PC-3 (cell line): ENCODE data around the gene CXCR6. TPM values are rescaled to one million over a fixed set of nuclear protein-coding genes. Genes with fewer than 3 reads are reported as not detected.

Source experiments
- ATAC-seq: fragments of 200-7000 bp; cut with Tn5 transposase; 2 replicates; pipeline ENCODE4 v1.9.1; 2020; ENCODE audit warnings: mild to moderate bottlenecking, moderate library complexity
- BruUV-seq: library from RNA; stranded (reverse); fragments of 400-500 nt; replicated peaks from 2 replicates; lab custom pipeline; 2021; lab: Mats Ljungman, UMichigan
- CTCF ChIA-PET: fragments of 300-600 bp; sonication (Branson Sonifier 250); formaldehyde crosslinking; loops from one replicate; lab custom pipeline; 2022; ENCODE audit warnings: antibody characterized with exemption; lab: Charles Lee
- POLR2A ChIA-PET: fragments of 300-600 bp; sonication (Branson Sonifier 250); formaldehyde crosslinking; loops from one replicate; lab custom pipeline; 2022; ENCODE audit warnings: antibody characterized with exemption; ENCODE audit not compliant: unreplicated experiment; lab: Charles Lee
- DNase-seq: peaks from one replicate; pipeline ENCODE4 v3.0.0-alpha.2; 2015
- H2AFZ ChIP-seq: fragments of 300-600 bp; sonication (generic); 2 replicates; pipeline ENCODE4 v1.6.0; 2016; ENCODE audit warnings: antibody characterized with exemption, low read length
- H3F3A ChIP-seq: fragments of 300-600 bp; sonication (generic); one replicate; pipeline ENCODE4 v1.6.0; 2017; ENCODE audit warnings: antibody characterized with exemption, low read length, control low read depth, mild to moderate bottlenecking; ENCODE audit not compliant: unreplicated experiment
- H3K27ac ChIP-seq: fragments of 300-600 bp; sonication (generic); 2 replicates; pipeline ENCODE4 v1.5.1; 2016; ENCODE audit warnings: mild to moderate bottlenecking, low read length
- H3K27me3 ChIP-seq: fragments of 300-600 bp; sonication (generic); 2 replicates; pipeline ENCODE4 v1.6.1; 2016; ENCODE audit warnings: low read length, mixed read lengths
- H3K36me3 ChIP-seq: fragments of 300-600 bp; sonication (generic); 2 replicates; pipeline ENCODE4 v1.6.1; 2016; ENCODE audit warnings: low read depth, mixed run types, low read length, mixed read lengths
- H3K4me1 ChIP-seq: fragments of 300-600 bp; sonication (generic); 2 replicates; pipeline ENCODE4 v1.5.1; 2016; ENCODE audit warnings: low read length; ENCODE audit not compliant: insufficient read depth
- H3K4me2 ChIP-seq: fragments of 300-600 bp; sonication (generic); 2 replicates; pipeline ENCODE4 v1.6.0; 2016; ENCODE audit warnings: low read length
- H3K4me3 ChIP-seq: fragments of 300-600 bp; sonication (generic); 2 replicates; pipeline ENCODE4 v1.5.1; 2016; ENCODE audit warnings: mild to moderate bottlenecking, low read length, mixed read lengths
- H3K79me2 ChIP-seq: fragments of 300-600 bp; sonication (generic); 2 replicates; pipeline ENCODE4 v1.6.1; 2017; ENCODE audit warnings: low read length, mixed read lengths
- H3K9ac ChIP-seq: fragments of 300-600 bp; sonication (generic); 2 replicates; pipeline ENCODE4 v1.6.0; 2016; ENCODE audit warnings: mild to moderate bottlenecking, low read length
- H3K9me2 ChIP-seq: fragments of 300-600 bp; sonication (generic); replicated peaks from 2 replicates; pipeline ENCODE4 v1.6.1; 2016; ENCODE audit warnings: mixed run types, low read length, mixed read lengths
- H3K9me3 ChIP-seq: fragments of 300-600 bp; sonication (generic); 2 replicates; pipeline ENCODE4 v1.6.1; 2016; ENCODE audit warnings: low read length, mixed read lengths
- H4K20me1 ChIP-seq: fragments of 300-600 bp; sonication (generic); 2 replicates; pipeline ENCODE4 v1.6.1; 2016; ENCODE audit warnings: low read length, mixed read lengths
- CTCF ChIP-seq: fragments of 300-600 bp; sonication (generic); conservative IDR thresholded peaks from 2 replicates; pipeline ENCODE4 v1.5.1; 2017; ENCODE audit warnings: antibody characterized with exemption, low read depth, mild to moderate bottlenecking, low read length
- EZH2 ChIP-seq: fragments of 300-600 bp; sonication (generic); IDR thresholded peaks from one replicate; pipeline ENCODE4 v1.6.1; 2017; ENCODE audit warnings: antibody characterized with exemption, mild to moderate bottlenecking, low read length; ENCODE audit not compliant: unreplicated experiment
- EZH2phosphoT487 ChIP-seq: fragments of 300-600 bp; sonication (generic); IDR thresholded peaks from 2 replicates; pipeline ENCODE4 v1.6.1; 2018; ENCODE audit warnings: mild to moderate bottlenecking, antibody characterized with exemption, low read length, borderline replicate concordance
- intact Hi-C: fragments of 100-400 bp; cut with micrococcal nuclease; formaldehyde crosslinking; loops from 2 replicates; pipeline ENCODE4 v1.9.0; 2023
- total RNA-seq: library from RNA; depleted of rRNA; stranded (reverse); fragments of >200 nt; gene quantifications from 2 replicates; pipeline ENCODE4 v1.2.3, GENCODE V29; 2014

The CXCR6 gene
- total RNA-seq, 1 experiment from 2014 or later, result not detected

GRCh38 chr3:45967724-45968123 is 24.5 kb downstream of the CXCR6 start:
- TF ChIP-seq EZH2phosphoT487 (no peak), EZH2 (no peak), CTCF (no peak)

GRCh38 chr3:45968149-45968548 is 24.9 kb downstream of the CXCR6 start:
- intact Hi-C loops, result no loop called here
- ATAC-seq, result no peak
- no peaks in the 10 kb centered on the region for H3K9me3 ChIP-seq
- BruUV-seq, result TSS peak; percentile 40
- no peak overlapping the region for H3K27ac ChIP-seq
- H3F3A ChIP-seq, result peaks cover 3% of the 10 kb centered on the region
- CTCF ChIA-PET, result no interaction called here
- H4K20me1 ChIP-seq, result no peaks in the 10 kb centered on the region
- H2AFZ ChIP-seq, result no peak overlapping the region
- TF ChIP-seq CTCF (no peak), EZH2phosphoT487 (no peak), EZH2 (no peak)
- POLR2A ChIA-PET, result no interaction called here
- no peaks in the 10 kb centered on the region for H3K79me2 ChIP-seq
- no peak for DNase-seq
- H3K9me2 ChIP-seq, result no peaks in the 10 kb centered on the region
- H3K4me3 ChIP-seq, result no peak overlapping the region
- peaks cover 16% of the 10 kb centered on the region for H3K4me1 ChIP-seq
- H3K9ac ChIP-seq, result no peak overlapping the region
- no peak overlapping the region for H3K4me2 ChIP-seq
- peaks cover 5% of the 10 kb centered on the region; the same call in 1 of the 2 replicates for H3K36me3 ChIP-seq
- no peaks in the 10 kb centered on the region for H3K27me3 ChIP-seq

More at GRCh38 chr3:45967724-45968123, 24.5 kb downstream of the CXCR6 start:
- no TSS peak for BruUV-seq
- Histone ChIP-seq H4K20me1 (no peaks in the 10 kb centered on the region), H2AFZ (no peak overlapping the region), H3K9me2 (no peaks in the 10 kb centered on the region), H3F3A (no peaks in the 10 kb centered on the region), H3K9me3 (no peaks in the 10 kb centered on the region), H3K4me3 (no peak overlapping the region), H3K9ac (no peak overlapping the region), H3K27ac (no peak overlapping the region), H3K4me2 (no peak overlapping the region), H3K79me2 (no peaks in the 10 kb centered on the region), H3K4me1 (peaks cover 13% of the 10 kb centered on the region), H3K36me3 (peaks cover 8% of the 10 kb centered on the region; the same call in 1 of the 2 replicates), H3K27me3 (no peaks in the 10 kb centered on the region)
- POLR2A ChIA-PET, result no interaction called here
- CTCF ChIA-PET, result no interaction called here
- intact Hi-C loops, result no loop called here
- ATAC-seq, result no peak
- no peak for DNase-seq

- Histone ChIP-seq H3K9ac (no peak overlapping the region), H3K9me2 (no peaks in the 10 kb centered on the region), H3K36me3 (peaks cover 2% of the 10 kb centered on the region; the same call in 1 of the 2 replicates), H3K27ac (no peak overlapping the region), H3K4me1 (peaks cover 22% of the 10 kb centered on the region), H3K4me3 (no peak overlapping the region), H3K27me3 (no peaks in the 10 kb centered on the region), H3K9me3 (no peaks in the 10 kb centered on the region), H4K20me1 (no peaks in the 10 kb centered on the region), H2AFZ (no peak overlapping the region), H3K4me2 (no peak overlapping the region), H3F3A (peaks cover 7% of the 10 kb centered on the region), H3K79me2 (no peaks in the 10 kb centered on the region)
- POLR2A ChIA-PET, result no interaction called here
- no peak for ATAC-seq
- CTCF ChIA-PET, result no interaction called here
- no peak for TF ChIP-seq EZH2
- no peak for TF ChIP-seq EZH2phosphoT487
- TF ChIP-seq CTCF, result no peak
- intact Hi-C loops, result no loop called here
- peak; percentile 21 for DNase-seq
- no TSS peak for BruUV-seq
Observed at GRCh38 chr3:45968706-45969105, 25.4 kb downstream of the CXCR6 start.
